Stimulated activated CD4-positive, alpha-beta T cell treated with anti-CD3 and anti-CD28 coated beads, Interleukin-15, amount 100 ng/mL, for 48 hours (primary cell): ENCODE data around the gene PTGDR.

Experiments
- DNase-seq, 2 donors: peaks; one replicate each; pipeline ENCODE4 v3.0.0-alpha.2; 2020; ENCODE audit warnings: low read depth in 2 of 2

PTGDR gene

DNA sequence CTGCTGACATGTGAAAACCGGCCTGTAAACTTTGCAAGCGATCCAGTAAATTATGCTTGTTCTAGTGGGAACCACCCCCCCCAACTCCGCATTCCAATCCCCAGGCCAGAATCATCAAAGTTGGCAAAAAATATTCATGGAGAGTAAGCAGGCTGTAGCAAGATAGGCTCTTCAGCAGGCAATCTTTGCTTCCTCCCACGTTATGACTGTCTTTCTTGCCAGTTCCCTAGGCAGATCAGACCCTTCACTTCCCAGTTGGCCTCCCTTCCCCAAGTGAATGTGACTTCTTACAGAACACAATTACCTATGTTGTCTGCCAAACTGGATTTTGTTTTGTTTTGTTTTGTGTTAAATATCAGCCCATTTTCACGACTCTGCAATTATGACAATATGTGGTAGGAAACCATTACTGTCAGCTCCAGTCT, 45.4 kb downstream of the PTGDR start:
- DNase-seq = no peak

DNA sequence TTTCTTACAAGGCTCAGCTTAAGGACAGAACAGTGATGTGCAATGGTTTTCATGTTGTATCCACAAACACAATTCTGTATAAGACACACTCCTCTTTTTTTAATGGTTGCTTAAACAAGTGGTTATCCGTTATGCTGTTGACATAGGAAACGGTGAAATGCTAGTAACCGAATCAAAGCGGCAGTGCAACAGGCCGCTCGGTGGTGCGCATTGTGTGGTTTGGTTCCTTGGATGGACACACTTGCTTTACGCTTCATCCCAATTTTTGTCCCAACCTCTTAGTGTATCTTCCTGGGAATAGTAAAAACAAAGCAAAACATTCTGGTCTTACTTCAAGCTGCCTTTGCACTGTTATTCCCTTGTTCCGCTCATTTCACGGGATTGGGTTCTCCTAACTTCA, 46.0 kb downstream of the PTGDR start:
- DNase-seq = no peak

DNA sequence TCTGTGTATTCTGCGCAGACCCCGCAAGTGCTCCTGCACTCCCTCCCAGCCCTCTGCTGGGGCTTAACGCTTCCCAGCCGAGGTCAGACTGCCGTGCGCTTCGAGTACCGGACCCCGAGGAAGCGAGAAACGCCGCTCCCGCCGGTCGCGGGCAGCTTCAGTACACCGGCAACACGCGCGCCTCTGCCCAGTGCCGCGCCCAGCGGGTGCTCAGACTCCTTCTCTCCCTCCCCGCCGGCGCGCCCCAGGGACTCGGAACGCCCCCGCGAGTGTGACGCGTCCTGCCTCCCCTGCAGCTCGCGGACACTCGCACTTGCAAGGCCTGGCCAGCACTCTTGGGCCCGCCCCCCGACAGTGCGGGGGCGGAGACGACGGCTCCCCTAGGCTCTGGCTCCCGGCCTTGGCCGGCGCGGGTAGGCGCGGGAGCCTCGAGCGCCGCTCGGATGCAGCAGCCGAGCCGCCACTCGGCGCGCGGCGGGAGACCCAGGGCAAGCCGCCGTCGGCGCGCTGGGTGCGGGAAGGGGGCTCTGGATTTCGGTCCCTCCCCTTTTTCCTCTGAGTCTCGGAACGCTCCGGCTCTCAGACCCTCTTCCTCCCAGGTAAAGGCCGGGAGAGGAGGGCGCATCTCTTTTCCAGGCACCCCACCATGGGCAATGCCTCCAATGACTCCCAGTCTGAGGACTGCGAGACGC, 46.6 kb downstream of the PTGDR start, which contains the start of gene PTGER2:
Gene PTGER2 (plus strand): TSS at position 410 of the 692 bp plus-strand sequence. CDS start 237 bp downstream, at position 647.
- DNase-seq = peak; percentile 44 to 67

DNA sequence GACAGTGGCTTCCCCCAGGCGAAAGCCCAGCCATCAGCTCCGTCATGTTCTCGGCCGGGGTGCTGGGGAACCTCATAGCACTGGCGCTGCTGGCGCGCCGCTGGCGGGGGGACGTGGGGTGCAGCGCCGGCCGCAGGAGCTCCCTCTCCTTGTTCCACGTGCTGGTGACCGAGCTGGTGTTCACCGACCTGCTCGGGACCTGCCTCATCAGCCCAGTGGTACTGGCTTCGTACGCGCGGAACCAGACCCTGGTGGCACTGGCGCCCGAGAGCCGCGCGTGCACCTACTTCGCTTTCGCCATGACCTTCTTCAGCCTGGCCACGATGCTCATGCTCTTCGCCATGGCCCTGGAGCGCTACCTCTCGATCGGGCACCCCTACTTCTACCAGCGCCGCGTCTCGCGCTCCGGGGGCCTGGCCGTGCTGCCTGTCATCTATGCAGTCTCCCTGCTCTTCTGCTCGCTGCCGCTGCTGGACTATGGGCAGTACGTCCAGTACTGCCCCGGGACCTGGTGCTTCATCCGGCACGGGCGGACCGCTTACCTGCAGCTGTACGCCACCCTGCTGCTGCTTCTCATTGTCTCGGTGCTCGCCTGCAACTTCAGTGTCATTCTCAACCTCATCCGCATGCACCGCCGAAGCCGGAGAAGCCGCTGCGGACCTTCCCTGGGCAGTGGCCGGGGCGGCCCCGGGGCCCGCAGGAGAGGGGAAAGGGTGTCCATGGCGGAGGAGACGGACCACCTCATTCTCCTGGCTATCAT, 47.3 kb downstream of the PTGDR start:
- DNase-seq = peak in 1 of 2 donors; percentile 18

DNA sequence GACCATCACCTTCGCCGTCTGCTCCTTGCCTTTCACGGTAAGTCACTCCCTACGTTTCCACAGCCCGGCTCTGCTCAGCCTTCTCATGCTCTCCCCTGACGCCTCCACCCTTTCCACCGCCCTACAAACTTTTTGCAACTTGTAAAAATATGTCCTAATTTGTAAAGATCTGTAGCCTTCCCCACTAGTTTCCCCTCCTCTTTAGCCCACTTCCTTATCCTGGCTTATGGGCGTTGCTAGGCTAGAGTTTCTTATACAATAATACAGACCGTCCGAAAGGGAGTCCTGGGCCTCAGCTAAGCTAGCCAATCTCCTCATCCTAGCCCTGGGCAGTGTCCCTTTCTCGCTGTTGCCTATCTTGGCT, 47.8 kb downstream of the PTGDR start:
- DNase-seq = no peak

DNA sequence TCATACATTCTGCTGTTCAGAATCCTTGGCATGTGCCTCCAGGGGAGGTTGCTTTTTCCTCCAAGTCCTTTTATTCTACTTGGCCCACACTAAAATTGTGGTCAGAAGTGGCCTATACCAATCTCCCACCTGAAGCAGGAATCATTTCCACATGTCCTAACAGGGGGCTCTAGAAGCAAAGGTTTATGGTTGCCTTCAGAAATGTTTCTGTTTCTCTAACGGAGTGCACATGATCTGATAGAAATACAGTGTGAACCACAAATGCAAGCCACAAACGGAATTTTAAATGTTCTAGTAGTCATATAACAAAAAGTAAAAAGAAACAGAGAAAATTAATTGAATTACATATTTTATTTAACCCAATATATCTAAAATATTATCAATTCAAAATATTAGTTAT, 50.6 kb downstream of the PTGDR start:
- DNase-seq = no peak

DNA sequence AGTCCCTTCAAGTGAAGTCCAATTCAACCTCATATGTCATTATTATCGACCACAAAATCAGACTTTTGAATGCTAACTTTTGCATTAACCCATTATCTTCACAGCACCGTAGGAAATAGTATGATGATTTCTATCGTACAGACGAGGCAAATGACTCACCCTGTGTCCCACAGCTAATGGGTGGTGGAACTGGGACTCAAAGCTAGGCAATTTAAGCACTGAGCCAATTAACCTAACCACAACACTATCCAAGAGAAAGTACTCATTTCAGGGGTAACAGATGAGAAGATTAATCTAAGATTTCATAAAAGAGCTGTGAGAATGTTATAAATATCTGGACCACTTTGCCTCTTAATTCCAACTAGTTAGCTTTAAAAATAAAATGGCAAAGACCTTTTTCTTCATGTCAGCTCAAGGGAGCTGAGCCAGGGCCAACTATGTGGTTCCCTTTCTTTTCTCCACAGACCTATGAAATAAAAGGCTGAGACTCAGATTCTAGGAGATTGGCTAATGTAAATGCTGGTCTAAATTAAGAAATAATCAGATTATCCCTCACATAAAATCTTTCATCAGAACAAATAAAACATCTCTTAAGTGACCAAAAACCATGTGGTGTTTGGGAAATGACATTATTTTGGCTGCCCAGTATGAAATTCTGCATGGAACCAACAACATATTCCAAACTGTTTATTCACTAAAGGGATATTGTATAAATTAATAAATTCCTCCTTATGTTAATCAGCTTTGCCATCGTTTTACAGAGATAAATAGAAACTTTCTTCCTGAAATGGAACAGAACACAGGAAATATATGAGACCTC, 51.5 kb downstream of the PTGDR start:
- DNase-seq = no peak

DNA sequence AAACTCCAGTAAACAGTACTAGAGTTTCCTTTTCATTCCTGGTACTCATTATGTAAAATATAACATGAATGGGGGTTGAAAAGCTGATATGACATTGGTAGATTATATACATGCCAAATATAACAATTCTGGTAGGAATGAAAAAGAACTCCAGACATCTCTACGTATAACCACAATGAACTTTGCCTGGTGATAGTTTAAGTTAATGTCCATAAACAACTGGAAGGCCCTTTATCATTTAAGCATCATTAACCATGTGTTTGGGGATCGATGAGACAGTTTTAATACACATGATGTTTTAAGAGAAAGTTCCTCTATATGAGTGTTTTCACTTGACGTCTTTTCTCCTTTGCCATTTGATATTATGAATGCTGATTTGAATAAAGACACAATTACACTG, 52.4 kb downstream of the PTGDR start:
- DNase-seq = no peak

DNA sequence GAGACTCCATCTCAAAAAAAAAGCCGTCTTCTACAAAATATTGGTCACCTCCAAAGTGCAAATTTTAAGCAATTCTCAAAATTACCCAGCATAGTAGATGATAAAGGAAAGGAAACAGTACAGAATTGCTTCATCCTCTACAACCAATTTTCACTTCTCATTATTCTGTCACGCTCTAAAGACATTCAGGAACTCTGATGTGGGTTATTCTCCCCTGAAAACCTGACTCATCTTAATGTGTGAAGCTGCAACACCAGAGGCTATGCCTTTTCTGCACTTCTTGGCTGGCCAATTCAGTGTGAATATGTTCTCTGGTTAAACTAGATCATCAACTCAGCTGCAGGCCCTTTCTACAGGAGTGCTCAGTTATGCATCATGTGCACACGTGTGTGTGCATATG, 57.6 kb downstream of the PTGDR start:
- DNase-seq = peak in 1 of 2 donors; percentile 13

DNA sequence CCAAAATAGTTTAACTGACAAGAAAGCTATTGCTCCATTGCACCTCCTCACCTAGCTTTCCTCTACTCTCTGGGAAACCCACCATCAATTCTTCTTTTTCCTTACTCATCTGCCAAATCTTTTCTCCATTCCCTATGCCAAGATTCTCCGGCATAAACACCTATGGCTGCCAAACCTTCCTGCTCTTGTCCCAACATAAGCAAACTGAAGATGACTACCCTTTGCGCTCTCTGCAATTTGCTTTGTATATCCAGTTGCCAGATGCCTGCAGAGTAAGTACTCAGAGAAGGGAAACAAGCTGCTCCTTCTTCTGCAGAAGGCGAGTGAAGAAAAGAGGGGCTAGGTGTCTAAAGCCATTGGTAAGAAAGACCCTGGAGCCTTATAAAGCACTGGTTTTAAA, 58.1 kb downstream of the PTGDR start:
- DNase-seq = no peak
